ENCODE measurements around the gene TMEM72.

The TMEM72 gene

GRCh38 chr10:44916429-44916828, 5.3 kb downstream of the TMEM72 start:
- Mint-ChIP-seq H3K27me3 (ENCODE audit: low read depth) (peaks cover 20% of the 10 kb centered on the region), H3K27ac (no peak overlapping the region)
- no peak for DNase-seq (ENCODE audit: low spot score)

DNA sequence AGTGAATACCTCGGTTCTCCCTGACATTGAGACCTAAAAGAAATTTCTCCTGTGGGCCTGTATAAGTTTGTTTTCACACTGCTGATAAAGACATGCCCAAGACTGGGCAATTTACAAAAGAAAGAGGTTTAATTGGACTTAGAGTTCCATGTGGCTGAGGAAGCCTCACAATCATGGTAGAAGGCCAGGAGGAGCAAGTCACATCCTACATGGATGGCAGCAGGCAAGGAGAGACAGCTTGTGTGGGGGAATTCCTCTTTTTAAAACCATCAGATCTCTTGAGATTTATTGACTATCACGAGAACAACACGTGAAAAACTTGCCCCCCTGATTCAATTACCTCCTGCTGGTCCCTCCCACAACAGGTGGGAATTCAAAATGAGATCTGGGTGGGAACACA, 6.7 kb downstream of the TMEM72 start:
- peaks cover 20% of the 10 kb centered on the region for H3K27me3 Mint-ChIP-seq (ENCODE audit: low read depth)
- no peak overlapping the region for H3K27ac Mint-ChIP-seq
- peaks cover 14% of the 10 kb centered on the region for H3K4me1 Mint-ChIP-seq (ENCODE audit: low read depth)
- no peak overlapping the region for H3K4me3 Mint-ChIP-seq
- no peak for DNase-seq (ENCODE audit: low spot score)
- peaks cover 2% of the 10 kb centered on the region for H3K36me3 Mint-ChIP-seq (ENCODE audit: low read depth)
- H3K9me3 Mint-ChIP-seq: peaks cover 10% of the 10 kb centered on the region

More at GRCh38 chr10:44916429-44916828, 5.3 kb downstream of the TMEM72 start:
- Mint-ChIP-seq H3K9me3 (peaks cover 10% of the 10 kb centered on the region), H3K4me1 (ENCODE audit: low read depth) (peaks cover 14% of the 10 kb centered on the region), H3K36me3 (ENCODE audit: low read depth) (peaks cover 2% of the 10 kb centered on the region), H3K4me3 (no peak overlapping the region)

GRCh38 chr10:44920252-44920651, 9.1 kb downstream of the TMEM72 start:
- H3K4me3 Mint-ChIP-seq: no peak overlapping the region
- DNase-seq (ENCODE audit: low spot score): no peak

DNA sequence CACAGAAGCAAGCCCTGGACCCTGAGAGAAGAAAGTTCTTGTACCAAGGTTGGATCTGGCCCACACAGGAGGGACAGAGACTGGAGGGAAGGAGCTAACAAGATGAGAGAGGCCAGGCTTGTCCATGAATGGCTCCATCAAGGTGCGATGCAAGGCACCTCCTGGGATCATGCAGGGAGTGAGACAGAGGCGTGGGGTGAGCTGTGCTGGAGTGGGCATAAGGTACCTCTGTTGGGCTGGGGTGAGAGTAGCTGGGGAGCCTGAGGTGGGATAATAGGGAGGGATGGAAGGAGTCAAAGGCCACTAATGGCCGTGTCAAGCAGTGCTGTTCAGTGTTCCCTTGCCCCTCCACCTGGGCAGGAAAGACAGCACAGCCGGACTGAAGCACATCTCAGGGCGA, 9.9 kb downstream of the TMEM72 start:
- no peak overlapping the region for H3K4me3 Mint-ChIP-seq
- H3K9me3 Mint-ChIP-seq: peaks cover 10% of the 10 kb centered on the region
- DNase-seq (ENCODE audit: low spot score): no peak
- H3K4me1 Mint-ChIP-seq (ENCODE audit: low read depth): no peaks in the 10 kb centered on the region
- H3K36me3 Mint-ChIP-seq (ENCODE audit: low read depth): no peaks in the 10 kb centered on the region
- no peak overlapping the region for H3K27ac Mint-ChIP-seq
- H3K27me3 Mint-ChIP-seq (ENCODE audit: low read depth): peaks cover 20% of the 10 kb centered on the region

More at GRCh38 chr10:44920252-44920651, 9.1 kb downstream of the TMEM72 start:
- Mint-ChIP-seq H3K9me3 (peaks cover 10% of the 10 kb centered on the region), H3K4me1 (ENCODE audit: low read depth) (no peaks in the 10 kb centered on the region), H3K27ac (no peak overlapping the region), H3K27me3 (ENCODE audit: low read depth) (peaks cover 20% of the 10 kb centered on the region), H3K36me3 (ENCODE audit: low read depth) (no peaks in the 10 kb centered on the region)

GRCh38 chr10:44921506-44921905, 10.4 kb downstream of the TMEM72 start:
- H3K4me1 Mint-ChIP-seq (ENCODE audit: low read depth): no peaks in the 10 kb centered on the region
- H3K9me3 Mint-ChIP-seq: peaks cover 10% of the 10 kb centered on the region
- peaks cover 20% of the 10 kb centered on the region for H3K27me3 Mint-ChIP-seq (ENCODE audit: low read depth)
- no peak overlapping the region for H3K4me3 Mint-ChIP-seq
- H3K27ac Mint-ChIP-seq: no peak overlapping the region
- H3K36me3 Mint-ChIP-seq (ENCODE audit: low read depth): no peaks in the 10 kb centered on the region
- DNase-seq (ENCODE audit: low spot score): no peak

DNA sequence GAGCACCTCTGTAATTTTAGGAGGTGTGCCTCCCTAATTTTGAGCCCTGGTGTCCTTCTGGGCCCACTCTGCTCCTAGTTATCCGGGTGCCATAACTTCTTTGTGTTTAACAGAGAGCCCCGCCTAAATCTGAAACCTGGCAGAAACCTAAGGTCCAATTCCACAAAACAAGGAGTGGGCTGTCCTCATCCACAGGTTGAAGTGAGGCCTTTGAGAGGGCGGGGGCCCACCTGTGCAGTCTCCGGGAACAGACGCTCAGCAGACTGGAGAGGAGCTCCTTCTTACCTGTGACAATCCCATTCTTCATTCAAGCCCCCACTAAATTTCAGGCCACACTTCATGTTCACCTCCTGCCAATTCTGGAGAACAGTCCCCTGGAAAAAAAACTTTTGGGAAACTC, 10.9 kb downstream of the TMEM72 start:
- Mint-ChIP-seq H3K4me1 (ENCODE audit: low read depth) (no peaks in the 10 kb centered on the region), H3K36me3 (ENCODE audit: low read depth) (no peaks in the 10 kb centered on the region), H3K9me3 (peaks cover 9% of the 10 kb centered on the region), H3K27me3 (ENCODE audit: low read depth) (peaks cover 15% of the 10 kb centered on the region), H3K4me3 (no peak overlapping the region), H3K27ac (no peak overlapping the region)
- DNase-seq (ENCODE audit: low spot score): no peak

DNA sequence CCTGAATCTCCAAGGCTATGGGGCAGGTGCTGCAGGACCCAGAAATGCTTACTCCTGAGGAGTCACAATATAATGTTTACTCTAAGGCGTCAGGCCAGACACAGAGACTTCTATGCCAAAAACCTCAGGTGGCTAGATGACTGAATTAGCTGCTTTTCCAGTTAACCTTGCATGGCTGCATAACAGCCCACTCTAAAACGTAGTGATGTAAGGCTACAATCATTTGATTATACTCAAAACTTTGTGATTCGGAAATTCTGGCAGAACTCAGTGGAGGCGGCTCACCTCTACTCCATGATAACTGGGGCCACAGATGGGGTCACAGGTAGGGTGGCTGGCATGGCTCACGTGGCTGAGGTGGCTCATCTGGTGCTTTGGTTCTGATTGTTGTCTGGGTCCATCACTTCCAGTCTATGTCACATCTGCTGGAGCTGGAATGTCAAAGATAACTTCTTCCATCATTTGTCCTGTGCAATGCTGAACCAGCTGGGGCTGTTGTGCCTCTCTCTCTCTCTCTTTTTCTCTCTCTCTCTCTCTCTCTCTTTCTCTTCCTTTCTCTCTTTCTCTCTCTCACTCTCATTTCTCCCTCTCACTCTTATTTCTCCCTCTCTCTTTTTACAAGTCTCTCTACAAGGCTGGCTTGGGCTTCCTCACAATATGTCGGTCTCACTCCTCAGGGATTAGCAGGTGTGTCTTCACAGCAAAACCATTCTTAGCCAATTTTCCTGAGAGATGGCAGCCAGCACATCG, 11.8 kb downstream of the TMEM72 start:
- peaks cover 11% of the 10 kb centered on the region for H3K27me3 Mint-ChIP-seq (ENCODE audit: low read depth)
- no peaks in the 10 kb centered on the region for H3K4me1 Mint-ChIP-seq (ENCODE audit: low read depth)
- no peaks in the 10 kb centered on the region for H3K36me3 Mint-ChIP-seq (ENCODE audit: low read depth)
- H3K9me3 Mint-ChIP-seq: no peaks in the 10 kb centered on the region
- no peak for DNase-seq (ENCODE audit: low spot score)
- no peak overlapping the region for H3K27ac Mint-ChIP-seq
- H3K4me3 Mint-ChIP-seq: no peak overlapping the region

DNA sequence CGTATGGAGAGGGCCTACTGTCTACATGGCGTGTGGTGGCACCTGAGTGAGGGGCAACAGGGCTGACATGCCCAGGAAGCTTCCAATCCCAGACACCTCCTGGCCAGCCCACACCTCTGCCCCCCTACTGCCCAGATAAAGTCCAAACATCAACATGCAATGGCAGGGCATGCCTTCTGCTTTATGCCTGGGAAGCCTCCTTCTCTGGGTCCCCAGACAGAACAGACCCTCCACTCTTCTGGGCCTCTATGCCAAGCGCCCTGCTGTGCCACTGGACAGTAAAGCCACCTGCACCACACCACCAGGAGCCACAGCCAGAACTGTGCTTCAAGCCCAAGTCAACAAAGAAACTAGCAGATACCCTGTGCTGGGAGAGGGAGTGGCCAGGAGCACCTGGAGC, 12.5 kb downstream of the TMEM72 start:
- no peak for DNase-seq (ENCODE audit: low spot score)
- H3K27me3 Mint-ChIP-seq (ENCODE audit: low read depth): peaks cover 7% of the 10 kb centered on the region
- H3K4me3 Mint-ChIP-seq: no peak overlapping the region
- no peaks in the 10 kb centered on the region for H3K9me3 Mint-ChIP-seq
- no peaks in the 10 kb centered on the region for H3K4me1 Mint-ChIP-seq (ENCODE audit: low read depth)
- H3K36me3 Mint-ChIP-seq (ENCODE audit: low read depth): no peaks in the 10 kb centered on the region
- H3K27ac Mint-ChIP-seq: no peak overlapping the region

DNA sequence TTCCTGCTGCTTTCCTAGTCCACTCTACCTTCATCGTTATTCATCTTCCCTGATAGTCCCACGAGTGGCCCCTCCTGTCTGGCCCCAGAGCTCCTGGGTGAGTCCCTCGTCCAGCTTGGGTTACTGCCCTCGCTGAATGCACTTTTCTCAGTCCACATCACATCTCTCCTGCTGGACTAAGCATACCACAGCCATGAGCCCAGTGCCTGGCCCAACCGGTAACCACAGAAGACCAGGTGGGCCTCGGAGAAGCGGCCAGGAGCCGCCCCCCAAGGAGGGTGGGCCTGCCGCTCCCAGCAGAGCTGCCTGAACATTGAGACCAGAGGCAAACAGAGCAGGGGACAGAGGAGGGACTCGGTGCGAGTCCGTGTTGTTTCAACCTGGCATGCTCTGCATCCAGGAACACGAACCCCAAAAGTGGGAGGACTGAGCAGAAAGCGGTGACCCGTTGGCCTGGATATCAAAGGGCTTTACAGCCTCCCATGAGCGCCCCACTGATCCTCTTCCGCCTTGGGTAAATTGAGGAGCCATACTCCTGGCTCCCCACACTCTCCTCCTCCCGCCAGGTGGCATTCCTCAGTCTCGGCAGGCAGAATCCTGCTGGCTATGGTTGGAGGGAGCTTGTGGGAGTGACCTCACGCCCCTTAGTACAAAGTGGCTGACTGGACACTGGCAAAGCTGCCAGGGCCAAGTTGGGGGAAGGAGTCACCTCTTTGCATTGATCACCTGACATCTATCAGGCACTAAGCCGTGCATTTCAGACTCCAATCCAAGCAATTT, 13.3 kb downstream of the TMEM72 start:
- H3K9me3 Mint-ChIP-seq: no peaks in the 10 kb centered on the region
- no peaks in the 10 kb centered on the region for H3K36me3 Mint-ChIP-seq (ENCODE audit: low read depth)
- no peak overlapping the region for H3K27ac Mint-ChIP-seq
- DNase-seq (ENCODE audit: low spot score): no peak
- no peak overlapping the region for H3K4me3 Mint-ChIP-seq
- peaks cover 4% of the 10 kb centered on the region for H3K27me3 Mint-ChIP-seq (ENCODE audit: low read depth)
- no peaks in the 10 kb centered on the region for H3K4me1 Mint-ChIP-seq (ENCODE audit: low read depth)

- Mint-ChIP-seq H3K36me3 (ENCODE audit: low read depth) (no peaks in the 10 kb centered on the region), H3K9me3 (no peaks in the 10 kb centered on the region), H3K27me3 (ENCODE audit: low read depth) (no peaks in the 10 kb centered on the region), H3K4me1 (ENCODE audit: low read depth) (no peaks in the 10 kb centered on the region), H3K4me3 (no peak overlapping the region), H3K27ac (no peak overlapping the region)
- DNase-seq (ENCODE audit: low spot score): no peak
These were observed 14.1 kb downstream of the TMEM72 start for GRCh38 chr10:44925224-44925623.

DNA sequence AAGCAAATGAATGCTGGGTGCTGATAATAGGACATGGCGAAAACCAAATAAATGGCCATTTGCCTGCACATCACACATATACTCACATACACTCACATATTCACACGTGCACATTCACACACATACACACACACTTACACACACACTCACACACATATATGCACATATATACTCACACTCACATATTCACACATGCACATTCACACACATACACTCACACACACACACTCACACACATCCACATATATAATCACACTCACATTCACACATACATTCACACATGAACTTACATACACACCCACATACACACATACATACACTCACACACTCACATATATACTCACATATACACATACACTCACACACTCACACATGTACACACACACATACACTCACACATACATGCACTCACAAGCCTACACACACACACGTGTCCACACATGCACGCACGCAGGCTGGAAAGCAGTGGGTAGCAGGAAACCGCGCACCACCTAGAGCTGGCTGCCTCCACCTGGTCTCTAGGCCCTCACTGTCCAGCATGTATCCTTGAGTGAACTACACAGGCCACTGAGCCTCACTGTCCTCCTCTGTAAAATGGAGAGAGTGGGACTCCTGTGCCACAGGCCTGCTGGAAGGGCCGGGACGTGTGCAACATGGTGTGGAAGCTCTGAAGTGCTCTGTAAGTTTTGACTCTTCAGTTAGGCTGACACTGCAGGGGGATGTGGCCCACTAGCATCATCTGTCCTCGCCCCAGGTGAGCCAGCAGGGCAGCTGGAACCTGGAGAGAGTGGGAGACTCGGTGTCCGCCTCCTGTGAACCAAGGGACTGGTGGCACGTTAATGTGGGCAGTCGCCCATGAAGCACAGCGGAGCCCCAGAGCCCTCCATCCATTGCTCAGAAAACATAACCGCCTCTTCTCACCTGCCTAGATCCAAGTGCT, 14.9 kb downstream of the TMEM72 start:
- no peak overlapping the region for H3K4me3 Mint-ChIP-seq
- no peaks in the 10 kb centered on the region for H3K4me1 Mint-ChIP-seq (ENCODE audit: low read depth)
- no peak overlapping the region for H3K27ac Mint-ChIP-seq
- H3K36me3 Mint-ChIP-seq (ENCODE audit: low read depth): no peaks in the 10 kb centered on the region
- no peaks in the 10 kb centered on the region for H3K27me3 Mint-ChIP-seq (ENCODE audit: low read depth)
- DNase-seq (ENCODE audit: low spot score): no peak
- no peaks in the 10 kb centered on the region for H3K9me3 Mint-ChIP-seq

DNA sequence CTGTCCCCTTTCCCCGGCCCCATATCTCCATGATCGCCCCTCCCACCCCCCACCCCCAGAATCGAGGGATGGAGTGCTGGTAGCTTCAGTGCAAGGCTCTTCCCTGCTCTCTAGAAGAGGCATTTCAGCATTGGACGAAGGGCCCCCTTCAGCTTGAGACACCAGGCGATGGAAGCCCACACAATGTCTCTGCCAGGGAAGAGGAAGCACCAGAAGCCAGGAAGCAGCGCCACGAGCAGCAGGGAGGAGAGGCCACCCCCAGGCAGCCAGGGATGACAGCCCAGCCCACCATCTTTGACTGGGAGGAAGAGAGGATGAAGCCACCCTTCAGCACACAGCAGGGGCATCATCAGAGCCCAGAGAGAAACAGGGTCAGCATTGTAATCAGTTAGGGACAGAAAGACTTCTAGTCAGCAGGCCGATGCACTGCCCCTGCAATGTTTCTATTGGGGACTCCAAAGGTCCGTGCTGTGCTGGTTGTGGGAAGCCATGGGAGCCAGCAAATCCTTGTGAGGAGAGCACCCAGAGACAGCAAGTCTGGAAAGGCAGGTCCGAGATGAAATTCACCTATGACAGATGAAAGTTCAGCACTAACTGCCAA, 15.7 kb downstream of the TMEM72 start:
- Mint-ChIP-seq H3K4me3 (no peak overlapping the region), H3K36me3 (ENCODE audit: low read depth) (no peaks in the 10 kb centered on the region), H3K4me1 (ENCODE audit: low read depth) (no peaks in the 10 kb centered on the region), H3K27me3 (ENCODE audit: low read depth) (no peaks in the 10 kb centered on the region), H3K9me3 (no peaks in the 10 kb centered on the region), H3K27ac (no peak overlapping the region)
- DNase-seq (ENCODE audit: low spot score): no peak

DNA sequence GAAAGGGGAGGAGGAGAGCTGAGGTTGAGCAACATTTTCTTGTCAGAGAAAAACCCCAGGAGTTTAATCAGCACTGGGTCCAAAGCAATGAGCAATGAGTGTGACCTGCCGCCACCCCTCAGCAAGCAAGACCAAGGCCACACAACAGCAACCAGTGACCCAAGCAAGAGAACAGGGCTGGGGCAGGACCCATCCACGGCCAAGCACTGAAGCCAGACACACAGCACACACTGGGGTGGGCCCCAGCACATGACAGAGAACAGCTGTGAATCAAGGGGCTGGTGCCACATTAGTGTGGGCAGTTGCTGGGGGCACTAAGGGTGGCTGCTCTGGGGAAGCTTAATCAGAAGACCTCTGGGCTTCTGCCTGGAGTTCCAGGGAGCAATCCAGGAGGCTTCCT, 16.2 kb downstream of the TMEM72 start:
- H3K9me3 Mint-ChIP-seq: no peaks in the 10 kb centered on the region
- H3K4me1 Mint-ChIP-seq (ENCODE audit: low read depth): no peaks in the 10 kb centered on the region
- no peak overlapping the region for H3K27ac Mint-ChIP-seq
- H3K27me3 Mint-ChIP-seq (ENCODE audit: low read depth): no peaks in the 10 kb centered on the region
- no peaks in the 10 kb centered on the region for H3K36me3 Mint-ChIP-seq (ENCODE audit: low read depth)
- no peak overlapping the region for H3K4me3 Mint-ChIP-seq
- no peak for DNase-seq (ENCODE audit: low spot score)

Data from T-helper 2 cell treated with Interferon-gamma antibody and Interleukin-4, amounts not matched to agents 5 μg/mL and 100 μg/mL, for 36 hours (primary cell).